A549 (cell line): ENCODE data around the gene STXBP2.

ENCODE experiments used
- CHD4 ChIP-seq: fragments of 200-600 bp; sonication (generic); IDR thresholded peaks from 2 replicates; pipeline ENCODE4 v1.6.1; 2016; ENCODE audit warnings: antibody characterized with exemption, mild to moderate bottlenecking, borderline replicate concordance
- JUNB ChIP-seq: fragments of >200 bp; sonication (Bioruptor Twin); formaldehyde crosslinking; IDR thresholded peaks from 2 replicates; pipeline ENCODE4 v1.6.1; 2016
- POLR2A ChIP-seq: IDR thresholded peaks from 2 replicates; pipeline ENCODE4 v1.6.1; 2012; ENCODE audit warnings: mild to moderate bottlenecking, low read length
- RCOR1 ChIP-seq: fragments of 150-350 bp; IDR thresholded peaks from 2 replicates; pipeline ENCODE4 v1.6.1; 2014; ENCODE audit warnings: antibody characterized with exemption, low read length, low read depth
- ZC3H11A ChIP-seq: fragments of 450-650 bp; IDR thresholded peaks from 2 replicates; pipeline ENCODE4 v1.6.1; 2014; ENCODE audit warnings: antibody characterized with exemption, mild to moderate bottlenecking
- TF ChIP-seq, protein P1 (sequence below): fragments of 200-600 bp; sonication (generic); IDR thresholded peaks from 2 replicates; pipeline ENCODE4 v1.6.1; 2016; ENCODE audit warnings: antibody characterized with exemption, mild to moderate bottlenecking, moderate library complexity
- TF ChIP-seq, protein P2 (sequence below): fragments of >200 bp; sonication (Bioruptor Twin); formaldehyde crosslinking; IDR thresholded peaks from 3 replicates; pipeline ENCODE4 v1.5.1; 2016

DNA sequence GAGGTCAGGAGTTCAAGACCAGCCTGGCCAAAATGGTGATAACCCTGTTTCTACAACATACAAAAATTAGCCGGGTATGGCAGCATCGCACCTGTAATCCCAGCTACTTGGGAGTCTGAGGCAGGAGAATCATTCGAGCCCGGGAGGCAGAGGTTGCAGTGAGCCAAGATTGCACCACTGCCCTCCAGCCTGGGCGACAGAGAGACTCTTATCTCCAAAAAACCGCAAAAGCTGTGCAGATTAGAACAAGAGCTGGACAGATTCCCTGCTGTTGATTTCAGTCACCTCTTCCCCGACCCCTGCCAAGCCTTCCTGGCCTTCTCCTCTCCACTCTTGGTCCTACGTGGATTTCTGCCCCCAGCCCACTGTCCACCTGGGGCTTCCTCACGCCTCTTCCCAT lies 33.0 kb upstream of the STXBP2 start:
- TF ChIP-seq, protein P1, sequence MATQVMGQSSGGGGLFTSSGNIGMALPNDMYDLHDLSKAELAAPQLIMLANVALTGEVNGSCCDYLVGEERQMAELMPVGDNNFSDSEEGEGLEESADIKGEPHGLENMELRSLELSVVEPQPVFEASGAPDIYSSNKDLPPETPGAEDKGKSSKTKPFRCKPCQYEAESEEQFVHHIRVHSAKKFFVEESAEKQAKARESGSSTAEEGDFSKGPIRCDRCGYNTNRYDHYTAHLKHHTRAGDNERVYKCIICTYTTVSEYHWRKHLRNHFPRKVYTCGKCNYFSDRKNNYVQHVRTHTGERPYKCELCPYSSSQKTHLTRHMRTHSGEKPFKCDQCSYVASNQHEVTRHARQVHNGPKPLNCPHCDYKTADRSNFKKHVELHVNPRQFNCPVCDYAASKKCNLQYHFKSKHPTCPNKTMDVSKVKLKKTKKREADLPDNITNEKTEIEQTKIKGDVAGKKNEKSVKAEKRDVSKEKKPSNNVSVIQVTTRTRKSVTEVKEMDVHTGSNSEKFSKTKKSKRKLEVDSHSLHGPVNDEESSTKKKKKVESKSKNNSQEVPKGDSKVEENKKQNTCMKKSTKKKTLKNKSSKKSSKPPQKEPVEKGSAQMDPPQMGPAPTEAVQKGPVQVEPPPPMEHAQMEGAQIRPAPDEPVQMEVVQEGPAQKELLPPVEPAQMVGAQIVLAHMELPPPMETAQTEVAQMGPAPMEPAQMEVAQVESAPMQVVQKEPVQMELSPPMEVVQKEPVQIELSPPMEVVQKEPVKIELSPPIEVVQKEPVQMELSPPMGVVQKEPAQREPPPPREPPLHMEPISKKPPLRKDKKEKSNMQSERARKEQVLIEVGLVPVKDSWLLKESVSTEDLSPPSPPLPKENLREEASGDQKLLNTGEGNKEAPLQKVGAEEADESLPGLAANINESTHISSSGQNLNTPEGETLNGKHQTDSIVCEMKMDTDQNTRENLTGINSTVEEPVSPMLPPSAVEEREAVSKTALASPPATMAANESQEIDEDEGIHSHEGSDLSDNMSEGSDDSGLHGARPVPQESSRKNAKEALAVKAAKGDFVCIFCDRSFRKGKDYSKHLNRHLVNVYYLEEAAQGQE, result no peak
- TF ChIP-seq JUNB (no peak), POLR2A (no peak), RCOR1 (no peak), ZC3H11A (no peak), CHD4 (no peak)
- TF ChIP-seq, protein P2, sequence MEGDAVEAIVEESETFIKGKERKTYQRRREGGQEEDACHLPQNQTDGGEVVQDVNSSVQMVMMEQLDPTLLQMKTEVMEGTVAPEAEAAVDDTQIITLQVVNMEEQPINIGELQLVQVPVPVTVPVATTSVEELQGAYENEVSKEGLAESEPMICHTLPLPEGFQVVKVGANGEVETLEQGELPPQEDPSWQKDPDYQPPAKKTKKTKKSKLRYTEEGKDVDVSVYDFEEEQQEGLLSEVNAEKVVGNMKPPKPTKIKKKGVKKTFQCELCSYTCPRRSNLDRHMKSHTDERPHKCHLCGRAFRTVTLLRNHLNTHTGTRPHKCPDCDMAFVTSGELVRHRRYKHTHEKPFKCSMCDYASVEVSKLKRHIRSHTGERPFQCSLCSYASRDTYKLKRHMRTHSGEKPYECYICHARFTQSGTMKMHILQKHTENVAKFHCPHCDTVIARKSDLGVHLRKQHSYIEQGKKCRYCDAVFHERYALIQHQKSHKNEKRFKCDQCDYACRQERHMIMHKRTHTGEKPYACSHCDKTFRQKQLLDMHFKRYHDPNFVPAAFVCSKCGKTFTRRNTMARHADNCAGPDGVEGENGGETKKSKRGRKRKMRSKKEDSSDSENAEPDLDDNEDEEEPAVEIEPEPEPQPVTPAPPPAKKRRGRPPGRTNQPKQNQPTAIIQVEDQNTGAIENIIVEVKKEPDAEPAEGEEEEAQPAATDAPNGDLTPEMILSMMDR, result no peak
